ENCODE measurements around the gene CNTNAP2. TPM values are rescaled to one million over a fixed set of nuclear protein-coding genes. Genes with fewer than 3 reads are reported as not detected.

CNTNAP2 gene
- total RNA-seq, 6 experiments from 2014 or later = 0.07 to 0.13 (median 0.12) TPM; not detected in 3

- Mint-ChIP-seq H3K4me3 (no peak overlapping the region), H3K4me1 (ENCODE audit: low read depth) (no peaks in the 10 kb centered on the region), H3K27ac (no peak overlapping the region), H3K27me3 (ENCODE audit: insufficient read depth) (peaks cover 4% of the 10 kb centered on the region; the same call in 1 of the 2 replicates), H3K36me3 (ENCODE audit: low read depth) (peaks cover 20% of the 10 kb centered on the region), H3K9me3 (peaks cover 53% of the 10 kb centered on the region)
- TF ChIP-seq, protein P1, sequence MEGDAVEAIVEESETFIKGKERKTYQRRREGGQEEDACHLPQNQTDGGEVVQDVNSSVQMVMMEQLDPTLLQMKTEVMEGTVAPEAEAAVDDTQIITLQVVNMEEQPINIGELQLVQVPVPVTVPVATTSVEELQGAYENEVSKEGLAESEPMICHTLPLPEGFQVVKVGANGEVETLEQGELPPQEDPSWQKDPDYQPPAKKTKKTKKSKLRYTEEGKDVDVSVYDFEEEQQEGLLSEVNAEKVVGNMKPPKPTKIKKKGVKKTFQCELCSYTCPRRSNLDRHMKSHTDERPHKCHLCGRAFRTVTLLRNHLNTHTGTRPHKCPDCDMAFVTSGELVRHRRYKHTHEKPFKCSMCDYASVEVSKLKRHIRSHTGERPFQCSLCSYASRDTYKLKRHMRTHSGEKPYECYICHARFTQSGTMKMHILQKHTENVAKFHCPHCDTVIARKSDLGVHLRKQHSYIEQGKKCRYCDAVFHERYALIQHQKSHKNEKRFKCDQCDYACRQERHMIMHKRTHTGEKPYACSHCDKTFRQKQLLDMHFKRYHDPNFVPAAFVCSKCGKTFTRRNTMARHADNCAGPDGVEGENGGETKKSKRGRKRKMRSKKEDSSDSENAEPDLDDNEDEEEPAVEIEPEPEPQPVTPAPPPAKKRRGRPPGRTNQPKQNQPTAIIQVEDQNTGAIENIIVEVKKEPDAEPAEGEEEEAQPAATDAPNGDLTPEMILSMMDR (IDR thresholded peaks at IDR 0.05) = no peak
- no peak for DNase-seq
These were observed 2215.9 kb downstream of the CNTNAP2 start for GRCh38 chr7:148332191-148333186.

GRCh38 chr7:148334441-148334956 is 2217.9 kb downstream of the CNTNAP2 start:
- DNase-seq = no peak
- H3K36me3 Mint-ChIP-seq (ENCODE audit: low read depth) = peaks cover 20% of the 10 kb centered on the region
- no peaks in the 10 kb centered on the region for H3K4me1 Mint-ChIP-seq (ENCODE audit: low read depth)
- no peak overlapping the region for H3K27ac Mint-ChIP-seq
- no peak overlapping the region for H3K4me3 Mint-ChIP-seq
- peaks cover 39% of the 10 kb centered on the region for H3K9me3 Mint-ChIP-seq
- TF ChIP-seq, protein P1 (IDR thresholded peaks at IDR 0.05) = no peak
- peaks cover 4% of the 10 kb centered on the region for H3K27me3 Mint-ChIP-seq (ENCODE audit: insufficient read depth)

GRCh38 chr7:148334959-148335577 is 2218.5 kb downstream of the CNTNAP2 start:
- no peaks in the 10 kb centered on the region for H3K4me1 Mint-ChIP-seq (ENCODE audit: low read depth)
- peaks cover 6% of the 10 kb centered on the region for H3K27me3 Mint-ChIP-seq (ENCODE audit: insufficient read depth)
- H3K4me3 Mint-ChIP-seq = no peak overlapping the region
- peaks cover 33% of the 10 kb centered on the region for H3K9me3 Mint-ChIP-seq
- TF ChIP-seq, protein P1 (IDR thresholded peaks at IDR 0.05) = no peak
- no peak overlapping the region for H3K27ac Mint-ChIP-seq
- H3K36me3 Mint-ChIP-seq (ENCODE audit: low read depth) = peaks cover 17% of the 10 kb centered on the region
- DNase-seq = no peak

GRCh38 chr7:148335790-148336189 is 2219.2 kb downstream of the CNTNAP2 start:
- Mint-ChIP-seq H3K4me3 (no peak overlapping the region), H3K4me1 (ENCODE audit: low read depth) (no peaks in the 10 kb centered on the region), H3K9me3 (peaks cover 26% of the 10 kb centered on the region), H3K27me3 (ENCODE audit: insufficient read depth) (peaks cover 6% of the 10 kb centered on the region), H3K36me3 (ENCODE audit: low read depth) (peaks cover 10% of the 10 kb centered on the region), H3K27ac (no peak overlapping the region)
- no peak for DNase-seq
- TF ChIP-seq, protein P1 (IDR thresholded peaks at IDR 0.05) = no peak

DNA sequence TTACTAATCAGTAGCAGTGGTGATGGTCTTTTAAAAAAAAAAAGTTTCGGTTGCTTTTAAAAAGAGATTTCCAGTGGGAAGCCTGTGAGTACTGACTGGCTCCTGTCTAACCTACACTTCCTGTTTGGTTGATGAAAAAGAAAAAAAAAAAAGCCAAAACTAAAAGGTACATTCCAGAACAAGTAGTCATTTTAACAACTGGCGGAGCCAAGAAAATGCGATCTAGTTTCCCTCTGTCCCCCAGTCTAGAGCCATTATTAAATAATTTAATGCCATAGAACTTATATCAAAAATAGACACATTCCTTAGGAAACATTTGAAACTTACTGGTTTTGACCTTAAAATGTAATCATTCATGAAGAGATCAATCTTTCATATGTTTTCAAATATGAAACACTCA is 2219.8 kb downstream of the CNTNAP2 start:
- no peak for DNase-seq
- TF ChIP-seq, protein P1 (IDR thresholded peaks at IDR 0.05) = no peak
- peaks cover 3% of the 10 kb centered on the region for H3K36me3 Mint-ChIP-seq (ENCODE audit: low read depth)
- peaks cover 6% of the 10 kb centered on the region for H3K27me3 Mint-ChIP-seq (ENCODE audit: insufficient read depth)
- peaks cover 20% of the 10 kb centered on the region for H3K9me3 Mint-ChIP-seq
- no peak overlapping the region for H3K4me3 Mint-ChIP-seq
- no peaks in the 10 kb centered on the region for H3K4me1 Mint-ChIP-seq (ENCODE audit: low read depth)
- no peak overlapping the region for H3K27ac Mint-ChIP-seq

All from HFFc6 (cell line).